GM19099 (cell line): ENCODE measurements around the gene MTHFD2L.

Source experiments
- POLR2A ChIP-seq: IDR thresholded peaks from 3 replicates; pipeline ENCODE4 v1.6.1; 2011; ENCODE audit warnings: low read depth; ENCODE audit not compliant: insufficient read length; ENCODE audit errors: extremely low read depth

Gene MTHFD2L

GRCh38 chr4:74161666-74162450 lies 3.9 kb downstream of the MTHFD2L start:
- no peak for TF ChIP-seq POLR2A

GRCh38 chr4:74166135-74166534 lies 8.2 kb downstream of the MTHFD2L start:
- TF ChIP-seq POLR2A: no peak

GRCh38 chr4:74166818-74167217 lies 8.9 kb downstream of the MTHFD2L start:
- TF ChIP-seq POLR2A: no peak

DNA sequence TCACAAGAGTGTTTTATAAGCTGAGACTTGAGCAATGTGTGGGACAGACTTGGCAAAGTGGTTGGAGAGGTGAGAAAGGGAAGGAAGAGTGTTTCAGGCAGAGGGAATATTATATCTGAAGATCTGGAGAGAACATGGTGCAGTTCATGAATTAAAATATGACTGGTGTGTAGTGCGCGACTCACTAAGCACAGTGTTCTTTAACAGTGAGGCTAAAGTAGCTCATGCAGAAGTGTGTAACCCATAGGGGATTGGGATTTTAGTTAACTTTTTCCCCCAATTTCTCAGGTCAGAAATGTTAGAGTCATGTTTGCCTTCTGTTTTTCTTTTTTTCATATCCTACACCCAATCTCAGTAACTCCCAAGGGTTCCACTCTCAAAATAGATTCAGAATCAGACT lies 9.7 kb downstream of the MTHFD2L start:
- no peak for TF ChIP-seq POLR2A

DNA sequence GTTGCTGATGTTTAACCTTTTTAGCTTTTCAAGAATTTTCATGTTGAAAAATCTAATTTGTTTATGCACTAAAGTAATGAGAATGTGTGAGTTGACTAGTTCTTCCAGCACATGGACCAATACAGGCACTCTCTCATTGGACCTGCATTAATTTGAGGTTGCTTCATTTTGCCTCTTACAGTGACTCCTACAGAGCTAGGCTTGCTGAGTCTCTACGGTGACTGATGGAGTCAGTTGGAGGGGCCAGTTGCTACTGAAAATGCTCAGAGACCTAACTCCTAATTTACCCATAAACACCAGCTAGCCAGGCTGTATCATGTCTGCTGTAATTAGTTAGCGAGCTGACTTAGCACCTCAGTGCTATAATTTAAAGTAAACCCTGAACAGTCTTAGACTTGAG lies 10.9 kb downstream of the MTHFD2L start:
- TF ChIP-seq POLR2A: no peak

- no peak for TF ChIP-seq POLR2A
These were observed 15.4 kb downstream of the MTHFD2L start for GRCh38 chr4:74173321-74173720.

- TF ChIP-seq POLR2A: no peak
These were observed 16.5 kb downstream of the MTHFD2L start for GRCh38 chr4:74174421-74174820.

DNA sequence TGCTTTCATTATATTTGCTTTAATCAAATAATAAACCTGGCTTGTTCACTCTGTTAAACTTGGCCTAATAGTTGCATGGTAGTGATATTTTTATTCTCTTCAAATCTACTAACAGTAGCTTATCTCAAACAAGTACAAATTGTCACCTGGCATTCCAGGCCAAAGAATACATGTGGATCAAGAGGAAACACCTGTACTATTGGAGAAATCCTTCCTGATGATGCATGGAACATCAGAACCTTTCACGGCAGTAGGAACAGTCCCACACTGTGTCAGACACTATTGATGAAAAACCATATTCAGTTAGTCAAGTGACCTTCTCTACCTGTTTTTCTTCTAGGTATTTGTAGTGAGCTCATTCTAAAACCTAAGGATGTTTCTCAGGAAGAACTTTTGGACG lies 17.0 kb downstream of the MTHFD2L start:
- no peak for TF ChIP-seq POLR2A

- no peak for TF ChIP-seq POLR2A
These were observed 17.5 kb downstream of the MTHFD2L start for GRCh38 chr4:74175379-74175778.

DNA sequence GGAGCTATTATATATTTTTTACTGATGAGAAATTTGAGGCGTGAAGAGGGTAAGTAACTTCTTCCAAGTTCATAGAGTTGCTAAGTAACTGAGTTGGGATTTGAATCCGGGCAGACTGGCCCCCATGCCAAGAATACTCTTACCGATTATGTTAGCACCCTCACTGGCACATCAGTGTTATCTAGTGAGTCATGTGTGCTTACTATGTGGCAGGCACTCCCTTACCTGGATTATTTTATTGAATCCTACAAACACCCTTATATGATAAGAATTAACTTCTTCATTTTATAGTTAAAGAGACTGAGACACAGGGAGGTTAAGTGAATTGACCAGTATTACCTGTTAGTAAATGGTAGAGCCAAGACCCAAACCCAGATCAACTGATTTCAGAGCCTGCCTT lies 20.9 kb downstream of the MTHFD2L start:
- TF ChIP-seq POLR2A: no peak

- TF ChIP-seq POLR2A: no peak
These were observed 23.3 kb downstream of the MTHFD2L start for GRCh38 chr4:74181219-74181618.

GRCh38 chr4:74188912-74189311 lies 31.0 kb downstream of the MTHFD2L start:
- no peak for TF ChIP-seq POLR2A

- TF ChIP-seq POLR2A: no peak
These were observed 31.6 kb downstream of the MTHFD2L start for GRCh38 chr4:74189331-74190043.

GRCh38 chr4:74190332-74190731 lies 32.4 kb downstream of the MTHFD2L start:
- no peak for TF ChIP-seq POLR2A

GRCh38 chr4:74190919-74191397 lies 33.0 kb downstream of the MTHFD2L start:
- TF ChIP-seq POLR2A: no peak

GRCh38 chr4:74197080-74197479 lies 39.2 kb downstream of the MTHFD2L start:
- no peak for TF ChIP-seq POLR2A
